ENCODE data around the gene RBM33. TPM values are rescaled to one million over a fixed set of nuclear protein-coding genes. Genes with fewer than 3 reads are reported as not detected.

The RBM33 gene
- total and polyA plus RNA-seq, 2 of the 8 experiments (the other 6 are each of a cell fraction or from before 2014, with no cell fraction given), result 16.5 to 64.6 TPM

DNA sequence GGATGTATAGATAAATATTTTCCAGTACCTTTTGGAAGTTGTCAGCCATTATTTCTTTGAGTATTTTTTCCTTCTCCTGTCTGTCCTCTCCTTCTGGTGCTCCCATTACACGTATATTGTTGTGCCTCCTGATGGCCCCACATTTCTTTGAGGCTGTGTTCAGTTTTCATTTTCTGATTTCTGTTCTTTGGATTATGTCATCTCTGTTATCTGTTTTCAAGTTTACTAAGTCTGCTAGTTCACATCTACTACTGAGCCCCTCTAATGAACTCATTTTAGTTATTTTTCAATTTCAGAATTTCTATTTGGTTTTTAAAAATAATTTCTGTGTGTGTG is 16.3 kb downstream of the RBM33 start (continued):
- TF ChIP-seq, protein P1, sequence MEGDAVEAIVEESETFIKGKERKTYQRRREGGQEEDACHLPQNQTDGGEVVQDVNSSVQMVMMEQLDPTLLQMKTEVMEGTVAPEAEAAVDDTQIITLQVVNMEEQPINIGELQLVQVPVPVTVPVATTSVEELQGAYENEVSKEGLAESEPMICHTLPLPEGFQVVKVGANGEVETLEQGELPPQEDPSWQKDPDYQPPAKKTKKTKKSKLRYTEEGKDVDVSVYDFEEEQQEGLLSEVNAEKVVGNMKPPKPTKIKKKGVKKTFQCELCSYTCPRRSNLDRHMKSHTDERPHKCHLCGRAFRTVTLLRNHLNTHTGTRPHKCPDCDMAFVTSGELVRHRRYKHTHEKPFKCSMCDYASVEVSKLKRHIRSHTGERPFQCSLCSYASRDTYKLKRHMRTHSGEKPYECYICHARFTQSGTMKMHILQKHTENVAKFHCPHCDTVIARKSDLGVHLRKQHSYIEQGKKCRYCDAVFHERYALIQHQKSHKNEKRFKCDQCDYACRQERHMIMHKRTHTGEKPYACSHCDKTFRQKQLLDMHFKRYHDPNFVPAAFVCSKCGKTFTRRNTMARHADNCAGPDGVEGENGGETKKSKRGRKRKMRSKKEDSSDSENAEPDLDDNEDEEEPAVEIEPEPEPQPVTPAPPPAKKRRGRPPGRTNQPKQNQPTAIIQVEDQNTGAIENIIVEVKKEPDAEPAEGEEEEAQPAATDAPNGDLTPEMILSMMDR (IDR thresholded peaks at IDR 0.05; ENCODE audit: control extremely low read depth in 1 of 3, insufficient read depth in 1 of 3, low read depth in 1 of 3, low read length in 3 of 3), result no peak
- TF ChIP-seq, protein P2, sequence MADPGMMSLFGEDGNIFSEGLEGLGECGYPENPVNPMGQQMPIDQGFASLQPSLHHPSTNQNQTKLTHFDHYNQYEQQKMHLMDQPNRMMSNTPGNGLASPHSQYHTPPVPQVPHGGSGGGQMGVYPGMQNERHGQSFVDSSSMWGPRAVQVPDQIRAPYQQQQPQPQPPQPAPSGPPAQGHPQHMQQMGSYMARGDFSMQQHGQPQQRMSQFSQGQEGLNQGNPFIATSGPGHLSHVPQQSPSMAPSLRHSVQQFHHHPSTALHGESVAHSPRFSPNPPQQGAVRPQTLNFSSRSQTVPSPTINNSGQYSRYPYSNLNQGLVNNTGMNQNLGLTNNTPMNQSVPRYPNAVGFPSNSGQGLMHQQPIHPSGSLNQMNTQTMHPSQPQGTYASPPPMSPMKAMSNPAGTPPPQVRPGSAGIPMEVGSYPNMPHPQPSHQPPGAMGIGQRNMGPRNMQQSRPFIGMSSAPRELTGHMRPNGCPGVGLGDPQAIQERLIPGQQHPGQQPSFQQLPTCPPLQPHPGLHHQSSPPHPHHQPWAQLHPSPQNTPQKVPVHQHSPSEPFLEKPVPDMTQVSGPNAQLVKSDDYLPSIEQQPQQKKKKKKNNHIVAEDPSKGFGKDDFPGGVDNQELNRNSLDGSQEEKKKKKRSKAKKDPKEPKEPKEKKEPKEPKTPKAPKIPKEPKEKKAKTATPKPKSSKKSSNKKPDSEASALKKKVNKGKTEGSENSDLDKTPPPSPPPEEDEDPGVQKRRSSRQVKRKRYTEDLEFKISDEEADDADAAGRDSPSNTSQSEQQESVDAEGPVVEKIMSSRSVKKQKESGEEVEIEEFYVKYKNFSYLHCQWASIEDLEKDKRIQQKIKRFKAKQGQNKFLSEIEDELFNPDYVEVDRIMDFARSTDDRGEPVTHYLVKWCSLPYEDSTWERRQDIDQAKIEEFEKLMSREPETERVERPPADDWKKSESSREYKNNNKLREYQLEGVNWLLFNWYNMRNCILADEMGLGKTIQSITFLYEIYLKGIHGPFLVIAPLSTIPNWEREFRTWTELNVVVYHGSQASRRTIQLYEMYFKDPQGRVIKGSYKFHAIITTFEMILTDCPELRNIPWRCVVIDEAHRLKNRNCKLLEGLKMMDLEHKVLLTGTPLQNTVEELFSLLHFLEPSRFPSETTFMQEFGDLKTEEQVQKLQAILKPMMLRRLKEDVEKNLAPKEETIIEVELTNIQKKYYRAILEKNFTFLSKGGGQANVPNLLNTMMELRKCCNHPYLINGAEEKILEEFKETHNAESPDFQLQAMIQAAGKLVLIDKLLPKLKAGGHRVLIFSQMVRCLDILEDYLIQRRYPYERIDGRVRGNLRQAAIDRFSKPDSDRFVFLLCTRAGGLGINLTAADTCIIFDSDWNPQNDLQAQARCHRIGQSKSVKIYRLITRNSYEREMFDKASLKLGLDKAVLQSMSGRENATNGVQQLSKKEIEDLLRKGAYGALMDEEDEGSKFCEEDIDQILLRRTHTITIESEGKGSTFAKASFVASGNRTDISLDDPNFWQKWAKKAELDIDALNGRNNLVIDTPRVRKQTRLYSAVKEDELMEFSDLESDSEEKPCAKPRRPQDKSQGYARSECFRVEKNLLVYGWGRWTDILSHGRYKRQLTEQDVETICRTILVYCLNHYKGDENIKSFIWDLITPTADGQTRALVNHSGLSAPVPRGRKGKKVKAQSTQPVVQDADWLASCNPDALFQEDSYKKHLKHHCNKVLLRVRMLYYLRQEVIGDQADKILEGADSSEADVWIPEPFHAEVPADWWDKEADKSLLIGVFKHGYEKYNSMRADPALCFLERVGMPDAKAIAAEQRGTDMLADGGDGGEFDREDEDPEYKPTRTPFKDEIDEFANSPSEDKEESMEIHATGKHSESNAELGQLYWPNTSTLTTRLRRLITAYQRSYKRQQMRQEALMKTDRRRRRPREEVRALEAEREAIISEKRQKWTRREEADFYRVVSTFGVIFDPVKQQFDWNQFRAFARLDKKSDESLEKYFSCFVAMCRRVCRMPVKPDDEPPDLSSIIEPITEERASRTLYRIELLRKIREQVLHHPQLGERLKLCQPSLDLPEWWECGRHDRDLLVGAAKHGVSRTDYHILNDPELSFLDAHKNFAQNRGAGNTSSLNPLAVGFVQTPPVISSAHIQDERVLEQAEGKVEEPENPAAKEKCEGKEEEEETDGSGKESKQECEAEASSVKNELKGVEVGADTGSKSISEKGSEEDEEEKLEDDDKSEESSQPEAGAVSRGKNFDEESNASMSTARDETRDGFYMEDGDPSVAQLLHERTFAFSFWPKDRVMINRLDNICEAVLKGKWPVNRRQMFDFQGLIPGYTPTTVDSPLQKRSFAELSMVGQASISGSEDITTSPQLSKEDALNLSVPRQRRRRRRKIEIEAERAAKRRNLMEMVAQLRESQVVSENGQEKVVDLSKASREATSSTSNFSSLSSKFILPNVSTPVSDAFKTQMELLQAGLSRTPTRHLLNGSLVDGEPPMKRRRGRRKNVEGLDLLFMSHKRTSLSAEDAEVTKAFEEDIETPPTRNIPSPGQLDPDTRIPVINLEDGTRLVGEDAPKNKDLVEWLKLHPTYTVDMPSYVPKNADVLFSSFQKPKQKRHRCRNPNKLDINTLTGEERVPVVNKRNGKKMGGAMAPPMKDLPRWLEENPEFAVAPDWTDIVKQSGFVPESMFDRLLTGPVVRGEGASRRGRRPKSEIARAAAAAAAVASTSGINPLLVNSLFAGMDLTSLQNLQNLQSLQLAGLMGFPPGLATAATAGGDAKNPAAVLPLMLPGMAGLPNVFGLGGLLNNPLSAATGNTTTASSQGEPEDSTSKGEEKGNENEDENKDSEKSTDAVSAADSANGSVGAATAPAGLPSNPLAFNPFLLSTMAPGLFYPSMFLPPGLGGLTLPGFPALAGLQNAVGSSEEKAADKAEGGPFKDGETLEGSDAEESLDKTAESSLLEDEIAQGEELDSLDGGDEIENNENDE (IDR thresholded peaks at IDR 0.05; ENCODE audit: insufficient replicate concordance, low read length), result no peak
- no peak for TF ChIP-seq KDM4A (IDR thresholded peaks at IDR 0.05; ENCODE audit: low read depth, low read length, severe bottlenecking)
- TF ChIP-seq SIRT6 (IDR thresholded peaks at IDR 0.05; ENCODE audit: low read length), result no peak
- no peak for TF ChIP-seq TCF12 (IDR thresholded peaks at IDR 0.05; ENCODE audit: low read depth, low read length)
- no peak for TF ChIP-seq CREB1 (IDR thresholded peaks at IDR 0.05)
